SIG-M5 (cell line): ENCODE measurements around the gene ANKRD30A.
"Not testable (repeated sequence)": the region's sequence is repeated elsewhere in the genome, so short reads cannot be mapped to it uniquely, and the experiment has no call there.

Source experiments
- DNase-seq: peaks from one replicate; lab custom pipeline; 2025; lab: John Stamatoyannopoulos, UW

ANKRD30A gene, protein sequence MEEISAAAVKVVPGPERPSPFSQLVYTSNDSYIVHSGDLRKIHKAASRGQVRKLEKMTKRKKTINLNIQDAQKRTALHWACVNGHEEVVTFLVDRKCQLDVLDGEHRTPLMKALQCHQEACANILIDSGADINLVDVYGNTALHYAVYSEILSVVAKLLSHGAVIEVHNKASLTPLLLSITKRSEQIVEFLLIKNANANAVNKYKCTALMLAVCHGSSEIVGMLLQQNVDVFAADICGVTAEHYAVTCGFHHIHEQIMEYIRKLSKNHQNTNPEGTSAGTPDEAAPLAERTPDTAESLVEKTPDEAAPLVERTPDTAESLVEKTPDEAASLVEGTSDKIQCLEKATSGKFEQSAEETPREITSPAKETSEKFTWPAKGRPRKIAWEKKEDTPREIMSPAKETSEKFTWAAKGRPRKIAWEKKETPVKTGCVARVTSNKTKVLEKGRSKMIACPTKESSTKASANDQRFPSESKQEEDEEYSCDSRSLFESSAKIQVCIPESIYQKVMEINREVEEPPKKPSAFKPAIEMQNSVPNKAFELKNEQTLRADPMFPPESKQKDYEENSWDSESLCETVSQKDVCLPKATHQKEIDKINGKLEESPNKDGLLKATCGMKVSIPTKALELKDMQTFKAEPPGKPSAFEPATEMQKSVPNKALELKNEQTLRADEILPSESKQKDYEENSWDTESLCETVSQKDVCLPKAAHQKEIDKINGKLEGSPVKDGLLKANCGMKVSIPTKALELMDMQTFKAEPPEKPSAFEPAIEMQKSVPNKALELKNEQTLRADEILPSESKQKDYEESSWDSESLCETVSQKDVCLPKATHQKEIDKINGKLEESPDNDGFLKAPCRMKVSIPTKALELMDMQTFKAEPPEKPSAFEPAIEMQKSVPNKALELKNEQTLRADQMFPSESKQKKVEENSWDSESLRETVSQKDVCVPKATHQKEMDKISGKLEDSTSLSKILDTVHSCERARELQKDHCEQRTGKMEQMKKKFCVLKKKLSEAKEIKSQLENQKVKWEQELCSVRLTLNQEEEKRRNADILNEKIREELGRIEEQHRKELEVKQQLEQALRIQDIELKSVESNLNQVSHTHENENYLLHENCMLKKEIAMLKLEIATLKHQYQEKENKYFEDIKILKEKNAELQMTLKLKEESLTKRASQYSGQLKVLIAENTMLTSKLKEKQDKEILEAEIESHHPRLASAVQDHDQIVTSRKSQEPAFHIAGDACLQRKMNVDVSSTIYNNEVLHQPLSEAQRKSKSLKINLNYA (N-terminal part only)

DNA sequence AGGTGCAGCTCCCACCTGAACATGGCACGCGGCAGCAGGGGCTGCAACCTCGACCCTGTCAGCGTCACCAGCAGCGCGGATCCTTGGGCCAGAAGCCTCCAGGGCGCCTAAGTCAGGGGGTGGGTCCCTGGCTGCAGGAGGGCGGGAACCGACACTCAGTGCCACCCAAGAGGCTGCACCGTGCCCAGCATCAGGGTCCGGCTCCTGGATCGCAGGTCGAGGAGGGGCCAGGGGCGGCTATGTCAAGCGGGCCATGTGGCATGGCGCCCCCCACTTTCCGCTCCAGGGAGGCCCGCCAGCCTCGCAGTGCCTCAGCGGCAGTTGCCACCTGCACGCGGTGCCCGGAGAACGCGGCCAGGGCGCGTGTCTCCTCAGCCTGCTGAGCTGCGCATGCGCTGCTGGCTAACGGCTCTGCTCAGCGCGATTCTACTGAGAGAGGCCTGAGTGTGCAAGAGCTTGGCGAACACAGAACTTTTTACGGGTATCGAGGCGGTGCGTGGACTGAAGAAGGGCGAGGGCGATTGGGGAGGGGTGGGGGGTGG lies at the start of gene ANKRD30A:
Gene ANKRD30A (plus strand): TSS at position 408 of the 542 bp plus-strand sequence. CDS start 190 bp downstream, outside the sequence.
- no peak for DNase-seq

DNA sequence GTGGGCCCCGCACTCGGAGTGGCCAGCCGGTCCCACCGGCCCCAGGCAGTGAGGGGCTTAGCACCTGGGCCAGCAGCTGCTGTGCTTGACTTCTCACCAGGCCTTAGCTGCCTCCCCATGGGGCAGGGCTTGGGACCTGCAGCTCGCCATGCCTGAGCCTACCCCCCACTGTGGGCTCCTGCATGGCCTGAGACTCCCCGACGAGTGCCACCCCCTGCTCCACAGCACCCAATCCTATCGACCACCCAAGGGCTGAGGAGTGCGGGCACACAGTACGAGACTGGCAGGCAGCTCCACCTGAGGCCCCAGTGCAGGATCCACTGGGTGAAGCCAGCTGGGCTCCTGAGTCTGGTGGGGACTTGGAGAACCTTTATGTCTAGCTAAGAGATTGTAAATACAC lies 49.3 kb upstream of the ANKRD30A start:
- DNase-seq: not testable (repeated sequence)

DNA sequence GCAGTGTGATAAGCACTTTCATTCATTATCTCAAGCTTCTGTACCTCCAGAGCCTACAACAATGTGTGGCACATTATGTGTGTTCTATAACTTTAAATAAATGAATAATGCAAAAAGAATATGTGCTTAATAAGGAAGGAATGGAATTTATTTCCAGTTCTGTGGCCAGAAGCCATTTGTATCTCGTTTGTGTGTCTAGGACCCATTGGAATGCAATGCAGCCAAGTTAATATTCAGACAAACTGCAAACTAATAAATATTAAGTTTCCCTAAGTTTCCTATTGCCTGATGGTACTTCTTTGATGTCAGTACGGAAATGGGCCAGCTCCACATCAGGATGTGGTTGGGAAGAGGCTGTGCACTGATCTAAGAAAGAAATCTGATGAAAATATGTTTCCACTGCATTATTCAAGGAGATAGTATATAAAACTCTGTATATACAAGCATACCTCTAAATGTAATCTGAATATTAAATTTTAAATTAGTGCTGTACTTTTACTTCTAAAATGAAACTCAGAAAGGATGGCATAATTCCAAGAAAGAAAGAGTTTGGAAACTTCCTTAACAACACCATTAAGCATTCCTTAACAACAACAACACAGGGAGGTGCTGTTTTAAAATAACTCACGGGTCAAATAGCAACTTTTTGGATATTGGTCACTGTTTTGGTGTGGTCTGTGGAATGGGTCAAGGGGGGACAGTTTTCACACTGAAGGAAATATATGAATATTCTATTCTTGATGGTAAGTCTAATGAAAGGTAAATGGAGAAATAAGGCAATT lies 29.4 kb upstream of the ANKRD30A start:
- DNase-seq: no peak

DNA sequence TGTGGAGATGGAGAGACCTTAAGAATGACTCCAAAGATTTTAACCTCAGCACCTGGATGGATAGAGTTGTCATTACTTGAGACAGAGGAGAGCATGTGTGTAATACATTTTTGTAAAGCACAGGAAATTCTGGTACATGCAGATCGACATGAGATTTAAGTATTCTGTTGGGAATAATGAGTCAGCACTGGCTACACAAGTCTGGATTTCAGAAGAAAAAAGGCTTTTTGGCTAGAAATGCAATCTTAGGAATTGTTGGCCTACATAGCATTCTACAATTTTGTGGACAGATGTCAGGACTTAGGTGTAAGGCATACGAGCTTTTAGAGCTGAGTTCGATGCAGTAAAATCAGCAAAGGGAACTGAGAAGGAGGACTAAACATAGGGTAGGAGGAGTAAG lies 24.1 kb upstream of the ANKRD30A start:
- DNase-seq: no peak

DNA sequence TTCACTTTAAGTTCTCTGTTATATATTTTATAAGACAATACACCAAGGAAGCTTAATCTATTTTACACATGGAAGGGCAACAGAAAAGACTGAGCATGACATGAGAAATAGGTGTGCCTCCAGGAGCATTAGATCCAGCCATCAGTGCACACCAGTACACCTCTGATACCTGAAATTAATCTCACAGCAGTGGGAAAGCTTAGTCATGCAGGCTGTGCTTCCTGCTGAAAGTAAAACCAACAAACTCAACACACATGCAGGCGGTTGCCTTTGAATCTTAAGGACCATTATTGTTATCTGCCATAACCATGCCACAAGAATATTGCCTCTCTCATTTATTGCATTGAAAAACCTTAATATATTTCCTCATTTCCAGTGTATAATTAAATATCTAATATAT lies 16.4 kb upstream of the ANKRD30A start:
- no peak for DNase-seq

DNA sequence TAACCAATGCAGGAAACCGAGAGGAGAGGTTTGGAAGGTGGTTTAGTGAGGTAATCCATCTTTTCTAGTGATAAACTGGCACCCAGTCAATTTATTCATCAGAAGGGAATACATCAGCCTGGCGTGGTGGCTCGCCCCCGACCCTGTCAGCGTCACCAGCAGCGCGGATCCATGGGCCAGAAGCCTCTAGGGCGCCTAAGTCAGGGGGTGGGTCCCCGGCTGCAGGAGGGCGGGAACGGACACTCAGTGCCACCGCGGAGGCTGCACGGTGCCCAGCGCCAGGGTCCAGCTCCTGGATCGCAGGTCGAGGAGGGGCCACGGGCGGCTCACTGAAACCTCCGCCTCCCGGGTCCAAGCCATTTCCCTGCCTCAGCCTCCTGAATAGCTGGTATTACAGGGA lies 866 bp upstream of the ANKRD30A start:
- DNase-seq: no peak

DNA sequence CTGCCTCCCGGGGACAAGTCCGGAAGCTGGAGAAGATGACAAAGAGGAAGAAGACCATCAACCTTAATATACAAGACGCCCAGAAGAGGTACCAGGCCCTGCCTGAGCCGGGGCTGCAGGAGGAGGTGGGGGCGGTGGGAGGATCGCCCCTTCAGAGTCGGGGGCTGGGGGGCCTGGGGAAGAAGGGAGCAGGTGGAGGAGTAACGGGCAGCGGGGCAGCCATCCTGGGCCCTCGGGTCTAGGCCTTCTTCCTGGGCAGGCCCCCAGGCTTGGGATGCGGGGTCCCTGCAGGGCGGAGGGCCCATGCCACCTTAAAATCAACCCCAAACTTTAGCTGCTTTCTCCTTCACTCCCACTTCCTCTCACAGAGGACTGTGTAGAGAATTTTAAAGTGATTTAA lies 523 bp downstream of the ANKRD30A start:
- no peak for DNase-seq

DNA sequence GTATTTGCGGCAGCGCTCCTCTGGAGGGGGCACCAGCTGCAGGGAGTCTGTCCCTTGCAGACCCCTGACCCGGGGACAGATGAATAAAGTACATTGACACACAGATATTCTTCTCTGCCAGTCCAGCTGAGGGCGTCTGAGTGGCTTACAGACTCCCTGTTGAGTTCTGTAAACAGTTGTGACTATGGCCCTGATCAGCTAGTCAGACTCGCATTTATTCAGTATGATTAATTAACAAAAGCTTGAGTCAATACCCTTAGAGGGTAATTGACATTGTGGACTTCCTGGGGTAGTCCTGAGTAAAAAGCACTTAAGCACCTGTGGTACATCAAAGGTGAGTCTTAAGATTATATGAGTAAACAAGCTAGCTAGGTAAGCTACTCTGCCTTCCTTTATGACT lies 21.0 kb downstream of the ANKRD30A start:
- no peak for DNase-seq

DNA sequence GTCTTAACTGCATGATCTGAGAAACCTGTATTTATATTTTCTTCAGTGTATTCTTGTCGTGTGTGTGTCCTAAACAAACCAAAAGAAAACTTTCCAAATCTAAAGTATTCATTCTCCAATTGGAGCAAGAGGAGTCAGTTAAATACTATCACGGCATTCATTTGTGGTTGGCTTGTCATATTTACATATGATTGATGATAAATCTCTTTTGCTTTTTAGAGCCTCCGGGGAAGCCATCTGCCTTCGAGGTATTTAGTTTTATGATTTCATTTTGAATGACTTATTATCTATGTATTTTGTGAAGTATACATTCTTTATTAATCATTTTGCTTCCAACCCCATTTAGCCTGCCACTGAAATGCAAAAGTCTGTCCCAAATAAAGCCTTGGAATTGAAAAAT lies 37.0 kb downstream of the ANKRD30A start:
- not testable (repeated sequence) for DNase-seq

DNA sequence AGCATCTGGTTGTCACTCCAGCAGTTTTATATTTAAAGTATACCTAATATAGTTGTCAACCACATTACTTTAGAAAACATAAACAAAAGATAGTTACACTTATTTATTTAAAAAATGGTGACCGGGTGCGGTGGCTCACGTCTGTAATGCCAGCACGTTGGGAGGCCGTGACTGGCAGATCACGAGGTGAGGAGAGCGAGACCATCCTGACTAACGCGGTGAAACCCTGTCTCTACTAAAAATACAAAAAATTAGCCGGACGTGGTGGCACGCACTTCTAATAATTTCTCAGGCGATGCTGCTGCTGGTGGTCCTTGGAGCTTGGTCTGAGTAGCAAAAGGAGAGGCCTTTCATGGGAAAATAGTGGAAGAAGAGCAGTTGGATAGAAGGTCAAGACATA lies 46.5 kb downstream of the ANKRD30A start:
- DNase-seq: not testable (repeated sequence)

DNA sequence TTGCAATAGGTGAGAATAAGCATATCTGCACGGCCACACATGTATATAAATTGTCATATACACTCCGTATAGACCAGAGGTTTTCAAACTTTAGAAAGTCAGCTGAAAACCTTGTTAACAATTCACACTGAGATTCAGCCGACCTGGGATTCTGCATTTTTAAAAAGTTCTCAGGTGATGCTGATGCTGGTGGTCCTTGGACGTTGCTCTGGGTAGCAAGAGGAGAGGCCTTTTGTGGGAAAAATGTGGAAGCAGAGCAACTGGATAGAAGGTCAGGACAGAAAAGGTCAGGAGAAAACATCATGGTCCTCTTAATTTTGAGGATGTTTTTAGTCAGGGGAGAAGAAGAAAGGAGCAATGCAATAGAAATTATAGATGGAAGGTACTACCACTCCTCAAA lies 52.9 kb downstream of the ANKRD30A start:
- DNase-seq: not testable (repeated sequence)

DNA sequence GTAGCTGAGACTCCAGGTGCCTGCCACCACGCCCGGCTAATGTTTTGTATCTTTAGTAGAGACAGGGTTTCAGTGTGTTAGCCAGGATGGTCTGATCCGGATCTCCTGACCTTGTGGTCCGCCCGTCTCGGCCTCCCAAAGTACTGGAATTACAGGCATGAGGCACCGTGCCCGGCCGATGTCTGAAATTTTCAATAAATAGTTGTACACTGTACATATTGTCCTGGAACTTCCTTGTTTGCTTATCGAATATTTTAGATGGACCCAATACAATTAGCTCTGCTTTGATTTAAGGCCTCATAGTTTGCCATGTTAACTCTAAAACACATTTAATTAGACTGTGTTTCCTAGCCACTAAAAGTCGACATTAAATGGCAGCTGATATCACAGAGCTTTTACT lies 57.3 kb downstream of the ANKRD30A start:
- DNase-seq: not testable (repeated sequence)

DNA sequence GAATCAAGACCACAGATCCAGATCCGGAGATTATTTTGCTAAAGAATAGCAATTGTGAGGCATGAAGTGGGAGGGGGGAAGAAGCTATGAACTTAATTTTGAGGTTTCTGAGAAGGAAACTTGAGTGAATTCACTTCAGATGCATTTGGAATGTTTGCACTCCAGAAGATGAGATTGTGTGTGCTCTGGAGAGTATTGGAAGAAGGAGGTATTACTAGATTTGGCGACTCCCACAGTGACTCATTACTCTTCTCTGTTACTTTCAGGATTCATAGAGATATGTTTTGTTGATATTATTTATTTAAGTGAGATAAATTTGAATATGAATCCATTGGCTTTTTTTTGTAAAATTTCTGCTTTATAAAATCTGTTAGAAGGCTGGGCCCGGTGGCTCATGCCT lies 80.7 kb downstream of the ANKRD30A start:
- no peak for DNase-seq

DNA sequence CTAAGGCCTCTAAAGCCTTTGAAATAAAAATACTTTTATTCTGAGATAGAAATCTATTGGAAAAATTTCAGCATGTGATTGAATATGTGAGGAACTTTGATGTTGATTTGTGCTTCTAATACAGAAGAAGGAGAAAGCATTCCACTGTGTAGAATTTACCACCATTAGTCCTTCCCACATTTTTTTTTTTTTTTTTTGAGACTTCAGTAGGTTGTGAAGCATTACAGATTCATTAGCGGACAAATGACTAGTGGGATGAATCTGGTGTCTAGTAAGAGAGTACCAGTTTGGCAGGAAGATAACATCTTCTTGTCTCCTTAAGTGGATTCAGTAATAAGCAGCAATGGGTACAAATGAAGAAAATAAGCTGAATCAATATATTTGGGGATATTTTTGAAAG lies 95.5 kb downstream of the ANKRD30A start:
- DNase-seq: no peak

DNA sequence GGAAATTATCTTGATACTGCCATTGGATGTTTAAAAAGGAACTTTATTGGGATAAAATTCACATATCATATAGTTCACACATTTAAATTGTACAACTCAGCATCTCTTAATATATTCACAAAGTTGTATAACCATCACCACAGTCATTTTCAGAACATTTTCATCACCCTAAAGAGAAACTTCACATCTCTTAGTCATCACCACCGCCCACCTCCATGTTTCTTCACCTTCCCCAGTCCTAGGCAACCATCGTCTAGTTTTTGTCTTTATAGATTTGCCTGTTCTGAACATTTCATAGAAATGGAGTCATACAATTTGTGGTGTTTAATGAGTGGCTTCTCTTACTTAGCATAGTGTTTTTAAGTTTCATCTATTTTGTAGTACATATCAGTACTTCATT lies 96.6 kb downstream of the ANKRD30A start:
- no peak for DNase-seq

DNA sequence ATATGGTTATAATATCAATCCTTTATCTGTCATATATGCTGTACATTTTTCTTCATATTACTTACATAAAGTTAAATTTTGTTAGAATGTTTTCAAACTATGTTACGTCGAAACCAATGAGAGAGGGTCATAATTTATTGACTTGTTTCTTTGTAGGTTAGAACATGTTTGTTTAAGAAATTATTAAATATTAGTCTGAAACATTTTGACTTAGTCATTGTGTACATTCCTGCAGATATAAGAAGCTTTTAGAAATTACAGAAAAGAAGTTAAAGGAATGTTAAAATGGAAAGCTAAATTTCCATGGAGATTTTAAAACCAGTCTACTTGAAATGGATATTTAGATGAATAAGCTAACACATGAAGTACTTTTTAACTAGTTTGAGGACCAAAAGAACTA lies 99.8 kb downstream of the ANKRD30A start:
- no peak for DNase-seq

DNA sequence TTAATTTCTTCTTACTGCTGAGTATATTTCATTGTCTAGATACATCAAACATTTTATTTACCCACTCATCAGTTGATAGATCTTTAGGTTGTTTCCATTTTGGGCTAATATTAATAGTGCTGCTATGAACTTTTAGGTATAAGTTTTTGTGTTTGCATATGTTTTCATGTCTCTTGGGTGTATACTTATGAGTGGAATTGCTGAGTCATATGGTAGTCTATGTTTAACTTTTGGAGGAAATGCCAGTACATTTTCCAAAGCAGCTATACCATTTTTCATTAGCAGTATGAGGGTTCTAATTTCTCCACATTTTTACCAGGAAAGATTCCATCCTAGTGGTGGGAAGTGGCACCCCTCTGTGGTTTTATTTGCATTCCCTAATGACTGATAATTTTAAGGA lies 101.1 kb downstream of the ANKRD30A start:
- DNase-seq: no peak

DNA sequence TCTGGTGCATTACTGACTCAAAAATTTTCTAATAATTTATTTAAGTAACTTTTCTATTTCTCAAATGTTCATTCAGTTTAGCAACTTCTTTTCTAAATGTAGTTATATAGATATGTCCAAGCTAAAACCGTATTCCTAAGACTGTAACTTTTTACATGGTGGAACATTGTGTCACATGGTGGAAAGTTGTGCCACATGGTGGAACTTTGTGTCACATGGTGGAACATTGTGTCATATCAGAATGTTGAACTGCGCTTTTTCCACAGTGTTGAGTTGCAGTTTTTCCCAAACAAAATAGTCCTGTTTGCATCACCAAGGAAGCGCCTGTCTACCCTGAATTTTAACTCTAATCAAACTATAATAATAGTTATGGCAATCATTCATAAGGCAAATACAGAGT lies 109.3 kb downstream of the ANKRD30A start:
- DNase-seq: no peak

DNA sequence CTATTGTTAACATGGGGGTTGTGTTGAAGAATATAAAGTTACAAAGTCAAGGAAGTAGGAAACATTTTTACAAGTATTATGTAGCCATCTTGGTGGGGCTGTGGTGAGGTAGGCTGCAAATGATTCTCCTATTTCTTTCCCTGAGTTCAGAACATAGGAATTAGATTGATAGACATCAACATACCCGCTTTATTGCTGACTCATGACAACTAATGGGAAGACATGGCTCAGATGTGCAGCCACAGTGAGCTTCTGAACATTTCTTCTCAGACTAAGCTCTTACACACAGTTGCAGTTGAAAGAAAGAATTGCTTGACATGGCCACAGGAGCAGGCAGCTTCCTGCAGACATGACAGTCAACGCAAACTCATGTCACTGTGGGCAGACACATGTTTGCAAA lies 110.7 kb downstream of the ANKRD30A start:
- no peak for DNase-seq

DNA sequence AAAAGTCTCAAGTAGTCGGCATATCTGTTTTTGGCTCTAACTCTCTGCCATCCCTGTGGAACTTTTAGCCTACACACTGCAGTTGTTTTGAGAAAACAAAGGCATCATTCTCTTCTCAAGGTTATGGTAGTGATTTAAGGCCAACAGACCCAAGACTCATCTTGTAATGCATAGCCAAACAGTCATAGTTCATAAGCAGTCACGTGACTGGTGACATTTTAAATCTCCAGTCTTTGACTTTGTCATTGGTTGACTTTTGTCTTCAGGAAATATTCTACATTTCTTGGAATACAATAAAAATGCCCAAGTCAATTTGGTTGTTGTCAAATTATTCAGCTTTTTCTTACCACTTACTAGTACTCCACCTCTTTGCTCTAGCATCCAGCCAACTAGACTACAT lies 114.8 kb downstream of the ANKRD30A start:
- DNase-seq: no peak

DNA sequence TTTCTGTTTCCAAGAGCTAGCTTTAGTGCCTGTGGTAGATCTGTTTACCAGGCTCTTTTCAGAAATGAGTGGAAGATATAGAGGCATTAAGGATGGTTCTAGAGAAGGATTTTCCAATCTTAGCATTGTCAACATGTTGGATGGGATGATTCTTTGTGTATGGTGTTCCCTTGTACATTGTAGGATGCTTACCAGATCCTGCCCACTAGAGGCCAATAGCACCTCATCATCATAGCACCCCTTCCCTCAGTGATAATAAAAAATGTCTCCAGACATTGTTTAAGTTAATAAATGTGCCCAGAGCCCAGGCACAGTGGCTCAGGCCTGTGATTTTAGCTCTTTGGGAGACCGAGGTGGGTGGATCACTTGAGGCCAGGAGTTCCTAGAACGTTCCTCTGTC lies 121.2 kb downstream of the ANKRD30A start:
- no peak for DNase-seq
